Fibroblast of skin of left biceps (primary cell): ENCODE data around the gene HNRNPA3.

Experiments used
- DNase-seq, 2 experiments: peaks; one replicate each; pipeline ENCODE4 v3.0.0-alpha.2; 2013; ENCODE audit warnings: low read depth in 2 of 2

HNRNPA3 gene

DNA sequence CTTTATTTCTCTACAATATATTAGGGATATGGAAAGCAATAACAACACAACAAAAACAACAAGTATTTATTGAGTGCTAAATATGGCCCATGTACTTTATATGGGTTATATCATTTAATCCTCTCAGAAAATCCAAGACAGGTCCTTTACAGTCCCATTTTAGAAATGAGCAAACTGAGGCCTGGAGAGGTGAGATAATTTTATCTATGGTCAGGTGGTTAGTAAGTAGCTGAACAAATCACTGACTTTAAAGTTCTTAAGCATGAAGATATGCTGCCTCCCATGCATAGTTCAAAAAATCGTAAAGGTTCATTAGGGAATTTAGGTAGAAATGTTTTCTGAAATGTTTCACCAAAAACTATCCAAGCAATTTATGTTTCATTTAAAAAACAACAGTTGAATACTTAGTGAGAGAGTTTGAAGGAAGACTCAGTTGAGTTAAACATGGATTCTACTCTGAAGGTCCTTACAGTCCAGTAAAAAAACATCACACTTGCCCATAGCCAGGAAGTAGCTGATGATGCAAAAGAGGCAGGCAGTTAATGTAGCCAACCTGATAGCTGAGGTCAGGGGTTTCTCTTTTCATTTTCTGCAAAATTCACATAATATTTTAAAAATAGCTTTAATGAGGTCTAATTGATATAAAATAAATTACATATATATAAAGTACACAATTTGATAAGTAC is 59.5 kb downstream of the HNRNPA3 start:
- no peak for DNase-seq

DNA sequence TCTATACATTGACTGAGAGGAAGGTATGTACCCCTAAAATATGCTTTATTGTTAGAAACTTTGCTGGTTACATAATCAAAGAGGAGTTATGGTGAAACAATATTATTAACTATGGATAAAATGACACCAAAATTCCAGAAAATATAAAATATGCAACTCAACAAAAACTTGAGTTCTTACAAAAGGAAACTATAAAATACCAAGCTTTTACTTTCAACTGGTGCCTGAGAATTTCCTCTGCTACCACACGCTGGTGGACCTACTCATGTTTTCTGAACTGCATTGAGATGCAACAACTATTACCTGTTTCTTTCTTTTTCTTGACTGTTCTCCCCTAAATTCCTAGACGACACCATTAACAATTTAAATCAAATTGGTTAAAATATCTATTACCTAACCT is 60.2 kb downstream of the HNRNPA3 start:
- no peak for DNase-seq

DNA sequence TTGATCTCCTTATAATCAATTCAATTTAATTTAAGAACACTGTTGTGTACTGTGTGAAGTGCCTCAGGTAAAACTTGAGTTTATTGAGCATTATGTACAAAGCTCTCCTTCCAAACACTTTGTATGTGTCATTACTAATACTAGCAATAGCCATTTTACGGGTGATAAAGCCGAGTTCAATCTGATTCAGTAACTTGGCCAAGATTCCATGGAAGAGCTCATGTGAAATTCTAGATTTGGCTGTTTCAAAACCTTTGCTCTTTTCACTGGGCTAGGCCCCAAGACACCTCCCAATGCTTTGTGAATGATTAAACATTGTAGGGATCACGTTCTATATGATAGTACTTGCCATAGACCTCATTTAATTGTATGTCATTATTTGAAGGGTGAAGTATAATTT is 60.8 kb downstream of the HNRNPA3 start:
- DNase-seq: no peak
